OCI-LY1 (cell line): ENCODE results near the gene BMI1.

Experiments
- H2AFZ ChIP-seq: fragments of 200-600 bp; sonication (generic), shearing (Covaris generic); 2 replicates; pipeline ENCODE4 v1.6.0; 2014; ENCODE audit warnings: antibody characterized with exemption, mild to moderate bottlenecking, low read length
- H3F3A ChIP-seq: fragments of 200-600 bp; sonication (generic), shearing (Covaris generic); 2 replicates; pipeline ENCODE4 v1.6.0; 2014; ENCODE audit warnings: mild to moderate bottlenecking, antibody characterized with exemption, low read length, moderate library complexity; ENCODE audit not compliant: insufficient read depth
- H3K27ac ChIP-seq: fragments of 200-600 bp; sonication (generic); 2 replicates; pipeline ENCODE4 v1.5.1; 2014; ENCODE audit warnings: low read length, mixed run types, mild to moderate bottlenecking, low read depth; ENCODE audit not compliant: poor library complexity, severe bottlenecking
- H3K27me3 ChIP-seq: fragments of 200-600 bp; sonication (generic); 2 replicates; pipeline ENCODE4 v1.6.0; 2014; ENCODE audit warnings: antibody characterized with exemption, mild to moderate bottlenecking, low read length, moderate library complexity; ENCODE audit not compliant: insufficient read depth
- H3K36me3 ChIP-seq: fragments of 200-600 bp; sonication (generic); 2 replicates; pipeline ENCODE4 v1.6.1; 2014; ENCODE audit warnings: mild to moderate bottlenecking, antibody characterized with exemption, low read length, moderate library complexity, mixed read lengths; ENCODE audit not compliant: insufficient read depth
- H3K4me1 ChIP-seq: fragments of 200-600 bp; sonication (generic); 2 replicates; pipeline ENCODE4 v1.5.1; 2014; ENCODE audit warnings: mild to moderate bottlenecking, low read length, moderate library complexity; ENCODE audit not compliant: insufficient read depth, severe bottlenecking
- H3K4me2 ChIP-seq: fragments of 200-600 bp; sonication (generic), shearing (Covaris generic); 2 replicates; pipeline ENCODE4 v1.6.1; 2014; ENCODE audit warnings: low read length
- H3K4me3 ChIP-seq: fragments of 200-600 bp; sonication (generic); 2 replicates; pipeline ENCODE4 v1.5.1; 2014; ENCODE audit warnings: low read length, low read depth, mild to moderate bottlenecking, mixed read lengths; ENCODE audit not compliant: poor library complexity, severe bottlenecking
- H3K79me2 ChIP-seq: fragments of 200-600 bp; shearing (Covaris generic); 2 replicates; pipeline ENCODE4 v1.6.1; 2016; ENCODE audit warnings: mixed run types, low read length, mixed read lengths; ENCODE audit not compliant: insufficient read depth
- H3K9ac ChIP-seq: fragments of 200-600 bp; sonication (generic), shearing (Covaris generic); 2 replicates; pipeline ENCODE4 v1.6.1; 2014; ENCODE audit warnings: mild to moderate bottlenecking, low read length, mixed read lengths
- H3K9me2 ChIP-seq: fragments of 200-600 bp; sonication (generic), shearing (Covaris generic); 2 replicates; pipeline ENCODE4 v1.6.1; 2014; ENCODE audit warnings: low read depth, mild to moderate bottlenecking, low read length, mixed read lengths
- H3K9me3 ChIP-seq: fragments of 200-600 bp; shearing (Covaris generic); 2 replicates; pipeline ENCODE4 v1.6.1; 2014; ENCODE audit warnings: low read length, mixed read lengths
- H4K20me1 ChIP-seq: fragments of 200-600 bp; sonication (generic), shearing (Covaris generic); 2 replicates; pipeline ENCODE4 v1.6.0; 2016; ENCODE audit warnings: mild to moderate bottlenecking, low read length; ENCODE audit not compliant: insufficient read depth
- EZH2 ChIP-seq: fragments of 200-600 bp; sonication (generic), shearing (Covaris generic); IDR thresholded peaks from 2 replicates; pipeline ENCODE4 v1.8.0; 2017; ENCODE audit warnings: borderline replicate concordance, mixed run types, mild to moderate bottlenecking, antibody characterized with exemption, low read length, moderate library complexity, mixed read lengths
- TF ChIP-seq, protein P1 (sequence below): fragments of 200-600 bp; sonication (generic), shearing (Covaris generic); IDR thresholded peaks from 2 replicates; pipeline ENCODE4 v1.5.1; 2017; ENCODE audit warnings: mild to moderate bottlenecking, antibody characterized with exemption, low read length, moderate library complexity, mixed read lengths

BMI1 gene

GRCh38 chr10:22344249-22344648, 23.4 kb downstream of the BMI1 start:
- Histone ChIP-seq H3K9me2 (no peaks in the 10 kb centered on the region), H2AFZ (no peak overlapping the region), H3K27me3 (no peaks in the 10 kb centered on the region; the same call in 1 of the 2 replicates), H3K9ac (no peak overlapping the region), H4K20me1 (no peaks in the 10 kb centered on the region), H3K4me1 (peaks cover 14% of the 10 kb centered on the region), H3K9me3 (no peaks in the 10 kb centered on the region), H3F3A (no peaks in the 10 kb centered on the region; the same call in 1 of the 2 replicates), H3K36me3 (no peaks in the 10 kb centered on the region), H3K4me3 (no peak overlapping the region), H3K4me2 (no peak overlapping the region), H3K27ac (no peak overlapping the region), H3K79me2 (no peaks in the 10 kb centered on the region)
- TF ChIP-seq EZH2: no peak
- TF ChIP-seq, protein P1, sequence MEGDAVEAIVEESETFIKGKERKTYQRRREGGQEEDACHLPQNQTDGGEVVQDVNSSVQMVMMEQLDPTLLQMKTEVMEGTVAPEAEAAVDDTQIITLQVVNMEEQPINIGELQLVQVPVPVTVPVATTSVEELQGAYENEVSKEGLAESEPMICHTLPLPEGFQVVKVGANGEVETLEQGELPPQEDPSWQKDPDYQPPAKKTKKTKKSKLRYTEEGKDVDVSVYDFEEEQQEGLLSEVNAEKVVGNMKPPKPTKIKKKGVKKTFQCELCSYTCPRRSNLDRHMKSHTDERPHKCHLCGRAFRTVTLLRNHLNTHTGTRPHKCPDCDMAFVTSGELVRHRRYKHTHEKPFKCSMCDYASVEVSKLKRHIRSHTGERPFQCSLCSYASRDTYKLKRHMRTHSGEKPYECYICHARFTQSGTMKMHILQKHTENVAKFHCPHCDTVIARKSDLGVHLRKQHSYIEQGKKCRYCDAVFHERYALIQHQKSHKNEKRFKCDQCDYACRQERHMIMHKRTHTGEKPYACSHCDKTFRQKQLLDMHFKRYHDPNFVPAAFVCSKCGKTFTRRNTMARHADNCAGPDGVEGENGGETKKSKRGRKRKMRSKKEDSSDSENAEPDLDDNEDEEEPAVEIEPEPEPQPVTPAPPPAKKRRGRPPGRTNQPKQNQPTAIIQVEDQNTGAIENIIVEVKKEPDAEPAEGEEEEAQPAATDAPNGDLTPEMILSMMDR: no peak

- peaks cover 10% of the 10 kb centered on the region for H3K4me1 ChIP-seq
- H3K79me2 ChIP-seq: no peaks in the 10 kb centered on the region
- no peaks in the 10 kb centered on the region for H3K36me3 ChIP-seq
- no peak overlapping the region for H3K4me2 ChIP-seq
- no peak overlapping the region for H3K9ac ChIP-seq
- no peaks in the 10 kb centered on the region; the same call in 1 of the 2 replicates for H3K27me3 ChIP-seq
- no peaks in the 10 kb centered on the region for H3K9me3 ChIP-seq
- H4K20me1 ChIP-seq: no peaks in the 10 kb centered on the region
- no peaks in the 10 kb centered on the region for H3K9me2 ChIP-seq
- no peak overlapping the region for H3K4me3 ChIP-seq
- no peak overlapping the region for H3K27ac ChIP-seq
- H2AFZ ChIP-seq: no peak overlapping the region
- no peak for TF ChIP-seq EZH2
- TF ChIP-seq, protein P1: no peak
- no peaks in the 10 kb centered on the region; the same call in 1 of the 2 replicates for H3F3A ChIP-seq
Measured at GRCh38 chr10:22344781-22345300, 23.9 kb downstream of the BMI1 start.

DNA sequence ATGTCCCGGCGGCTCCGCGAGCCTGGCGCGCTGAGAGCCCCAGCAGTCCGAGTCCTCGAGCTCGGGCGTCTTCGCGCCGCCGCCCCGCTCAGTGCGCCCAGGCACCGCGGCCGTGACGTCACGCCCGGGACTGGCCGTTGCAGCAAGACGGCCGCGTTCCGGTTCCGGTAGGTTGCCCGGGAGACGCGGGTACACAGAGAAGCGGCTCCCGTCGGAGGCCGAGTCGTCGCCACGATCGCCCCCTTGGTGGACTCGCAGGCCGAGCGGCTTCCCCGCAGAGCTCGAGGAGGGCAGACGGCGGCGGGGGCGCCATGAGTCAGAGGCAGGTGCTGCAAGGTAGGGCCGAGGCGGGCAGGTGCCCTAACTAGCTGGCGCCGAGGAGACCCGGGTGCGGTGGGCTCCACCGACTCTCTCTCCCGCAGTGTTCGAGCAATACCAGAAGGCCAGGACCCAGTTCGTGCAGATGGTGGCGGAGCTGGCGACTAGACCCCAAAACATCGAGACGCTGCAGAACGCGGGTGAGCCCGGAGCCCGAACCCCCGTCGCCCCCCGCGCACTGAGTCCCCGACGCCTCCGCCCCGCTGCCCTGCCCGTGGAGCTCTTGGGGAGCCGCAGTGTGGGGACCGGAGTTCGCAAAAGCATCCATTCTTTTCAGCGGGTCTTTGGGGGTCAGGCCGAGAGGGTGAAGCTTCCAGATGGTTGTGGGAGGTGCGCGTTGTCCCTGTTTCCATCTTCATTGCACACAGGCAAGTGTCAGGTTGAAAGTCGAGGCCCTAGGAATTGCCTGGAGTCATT, 24.6 kb downstream of the BMI1 start, which contains the start of gene SPAG6:
SPAG6 (plus strand) TSS at position 196 of the 795 bp plus-strand sequence; CDS start at position 312, 116 bp downstream.
- Histone ChIP-seq H3K36me3 (no peaks in the 10 kb centered on the region), H3K27me3 (no peaks in the 10 kb centered on the region; the same call in 1 of the 2 replicates), H3K4me3 (no peak within 1 kb of the TSS), H3K9ac (no peak within 1 kb of the TSS), H3K79me2 (no peaks in the 10 kb centered on the region), H3K9me3 (no peaks in the 10 kb centered on the region), H3K4me2 (no peak within 1 kb of the TSS), H2AFZ (no peak within 1 kb of the TSS), H3K9me2 (no peaks in the 10 kb centered on the region), H3K27ac (no peak within 1 kb of the TSS), H3K4me1 (peaks cover 6% of the 10 kb centered on the region), H4K20me1 (no peaks in the 10 kb centered on the region), H3F3A (no peaks in the 10 kb centered on the region; the same call in 1 of the 2 replicates)
- no peak for TF ChIP-seq EZH2
- TF ChIP-seq, protein P1: no peak
